H7 (cell line): ENCODE data around the gene NFKBIZ. TPM values are rescaled to one million over a fixed set of nuclear protein-coding genes. Genes with fewer than 3 reads are reported as not detected.
"Not testable (repeated sequence)": the region's sequence is repeated elsewhere in the genome, so short reads cannot be mapped to it uniquely, and the experiment has no call there.

ENCODE experiments used
- DNase-seq: peaks from one replicate; pipeline ENCODE4 v3.0.0; 2012
- H3K27me3 ChIP-seq: 2 replicates; pipeline ENCODE4 v1.6.0; 2011; ENCODE audit warnings: mild to moderate bottlenecking, low read length; ENCODE audit not compliant: control insufficient read depth, insufficient read depth
- H3K36me3 ChIP-seq: replicated peaks from 2 replicates; pipeline ENCODE4 v1.5.1; 2011; ENCODE audit warnings: low read length; ENCODE audit not compliant: control insufficient read depth, insufficient read depth
- H3K4me3 ChIP-seq: 2 replicates; pipeline ENCODE4 v1.5.1; 2011; ENCODE audit warnings: low read depth, mild to moderate bottlenecking, control low read depth, low read length, moderate library complexity; ENCODE audit not compliant: insufficient read depth
- total RNA-seq: library from RNA; depleted of rRNA; stranded (reverse); fragments of >200 nt; shearing (Covaris generic); gene quantifications from 2 replicates; pipeline ENCODE4 v1.2.3, GENCODE V29; 2014; rRNA removed

The NFKBIZ gene
- total RNA-seq, 1 experiment from 2014 or later = 3.5 TPM

DNA sequence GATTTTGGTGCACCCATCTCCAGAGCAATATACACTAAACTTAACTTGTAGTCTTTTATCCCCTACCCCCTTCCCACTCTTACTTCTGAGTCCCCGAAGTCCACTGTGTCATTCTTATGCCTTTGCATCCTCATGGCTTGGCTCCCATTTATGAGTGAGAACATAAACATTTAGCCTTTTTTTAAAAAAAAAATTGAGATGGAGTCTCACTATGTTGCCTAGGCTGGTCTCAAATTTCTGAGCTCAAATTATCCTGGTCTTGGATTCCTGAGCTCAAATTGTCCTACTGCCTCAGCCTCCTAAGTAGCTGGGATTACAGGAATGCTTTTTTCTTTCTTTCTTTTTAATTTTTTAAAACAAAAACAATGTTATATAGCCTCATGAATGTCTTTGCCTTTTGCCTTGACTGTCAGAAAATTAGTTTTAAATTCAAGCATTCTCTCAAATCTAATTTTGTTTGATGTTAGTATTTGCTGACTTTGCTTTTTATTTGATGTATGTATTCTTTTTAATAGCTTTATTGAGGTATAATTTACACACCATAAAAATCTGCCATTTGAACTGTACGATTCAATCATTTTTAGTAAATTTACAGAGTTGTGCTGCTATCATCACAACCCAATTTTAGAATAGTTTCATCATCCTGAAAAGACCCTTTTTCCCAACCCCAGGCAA is 46.9 kb downstream of the NFKBIZ start:
- H3K27me3 ChIP-seq = no peaks in the 10 kb centered on the region

DNA sequence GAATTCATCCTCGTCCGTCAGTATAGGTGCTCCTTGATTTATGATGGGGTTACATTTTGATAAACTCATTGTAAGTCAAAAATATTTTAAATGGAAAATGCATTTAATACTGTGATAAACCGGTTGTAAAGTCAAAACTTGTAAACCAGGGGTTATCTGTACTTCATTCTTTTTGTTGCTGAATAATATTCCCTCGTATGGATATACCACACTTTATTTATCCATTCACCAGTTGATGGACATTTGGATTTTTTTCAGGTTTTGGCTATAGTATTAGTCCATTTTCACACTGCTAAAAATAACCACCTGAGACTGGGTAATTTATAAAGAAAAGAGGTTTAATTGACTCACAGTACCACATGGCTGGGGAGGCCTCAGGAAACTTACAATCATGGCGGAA is 47.7 kb downstream of the NFKBIZ start:
- Histone ChIP-seq H3K4me3 (no peak overlapping the region), H3K27me3 (no peaks in the 10 kb centered on the region), H3K36me3 (no peaks in the 10 kb centered on the region)
- no peak for DNase-seq

More for the DNA sequence above, 46.9 kb downstream of the NFKBIZ start:
- H3K36me3 ChIP-seq = no peaks in the 10 kb centered on the region
- DNase-seq = no peak
- H3K4me3 ChIP-seq = no peak overlapping the region

GRCh38 chr3:101898039-101898438 is 48.7 kb downstream of the NFKBIZ start:
- Histone ChIP-seq H3K4me3 (no peak overlapping the region), H3K27me3 (no peaks in the 10 kb centered on the region), H3K36me3 (no peaks in the 10 kb centered on the region)
- DNase-seq = no peak

- no peaks in the 10 kb centered on the region for H3K27me3 ChIP-seq
- no peaks in the 10 kb centered on the region for H3K36me3 ChIP-seq
- H3K4me3 ChIP-seq = no peak overlapping the region
- DNase-seq = no peak
Observed at GRCh38 chr3:101898752-101899169, 49.4 kb downstream of the NFKBIZ start.

- Histone ChIP-seq H3K27me3 (no peaks in the 10 kb centered on the region), H3K36me3 (no peaks in the 10 kb centered on the region), H3K4me3 (no peak overlapping the region)
- DNase-seq = no peak
Observed at GRCh38 chr3:101900316-101900715, 51.0 kb downstream of the NFKBIZ start.

- H3K4me3 ChIP-seq = no peak overlapping the region
- H3K36me3 ChIP-seq = no peaks in the 10 kb centered on the region
- H3K27me3 ChIP-seq = no peaks in the 10 kb centered on the region
- no peak for DNase-seq
Observed at GRCh38 chr3:101900736-101901135, 51.4 kb downstream of the NFKBIZ start.

GRCh38 chr3:101902041-101902440 is 52.7 kb downstream of the NFKBIZ start:
- Histone ChIP-seq H3K36me3 (no peaks in the 10 kb centered on the region), H3K27me3 (no peaks in the 10 kb centered on the region), H3K4me3 (no peak overlapping the region)
- no peak for DNase-seq

DNA sequence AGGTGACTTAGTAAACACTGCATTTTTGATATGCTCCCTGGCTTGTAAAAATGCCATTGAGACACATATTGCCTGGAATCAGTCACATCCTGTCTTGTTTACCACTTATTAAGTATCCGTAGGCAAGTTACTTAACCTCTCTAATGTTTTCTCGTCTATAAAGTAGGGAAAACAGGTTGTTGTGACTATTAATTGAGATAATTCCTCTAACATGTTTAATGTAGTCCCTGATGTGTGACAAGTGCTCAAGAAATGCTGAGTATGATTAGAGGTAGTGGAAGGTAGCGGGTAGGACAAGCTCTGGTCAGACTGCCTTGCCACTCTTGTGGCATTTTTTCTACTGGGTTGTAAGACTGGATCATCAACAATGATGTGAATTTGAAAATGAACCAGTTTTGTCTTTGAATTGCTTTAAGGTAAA is 54.1 kb downstream of the NFKBIZ start:
- Histone ChIP-seq H3K4me3 (no peak overlapping the region), H3K27me3 (no peaks in the 10 kb centered on the region)
- no peak for DNase-seq

GRCh38 chr3:101905573-101905972 is 56.3 kb downstream of the NFKBIZ start:
- H3K27me3 ChIP-seq, DNase-seq, H3K4me3 ChIP-seq, H3K36me3 ChIP-seq: not testable (repeated sequence)

More for the DNA sequence above, 54.1 kb downstream of the NFKBIZ start:
- H3K36me3 ChIP-seq = no peaks in the 10 kb centered on the region

Other genes starting within 250 kb of the NFKBIZ start
- gene ZBTB11, start 172.4 kb upstream of the NFKBIZ start, total RNA-seq = 15.3 and 19.6 TPM in 2 replicates
- 1,928 and 2,088 TPM in 2 replicates for gene RPL24, start 162.8 kb upstream of the NFKBIZ start, total RNA-seq
- 9.2 and 13.0 TPM in 2 replicates for gene CEP97, start 124.9 kb upstream of the NFKBIZ start, total RNA-seq
- 5.6 and 5.7 TPM in 2 replicates for gene NXPE3, start 70.3 kb upstream of the NFKBIZ start, total RNA-seq